ENCODE data around the gene NR2C2. TPM values are rescaled to one million over a fixed set of nuclear protein-coding genes. Genes with fewer than 3 reads are reported as not detected.

NR2C2 gene
- total RNA-seq, 1 experiment from 2014 or later, result 38.5 TPM

- H3K27ac ChIP-seq (ENCODE audit: insufficient read length, low read depth, low read length), result no peak overlapping the region
- no peaks in the 10 kb centered on the region for H3K79me1 ChIP-seq (ENCODE audit: insufficient read depth, low read depth, low read length, poor library complexity, severe bottlenecking)
- H3K9me3 Mint-ChIP-seq, result no peaks in the 10 kb centered on the region
- no peak overlapping the region for H4K8ac ChIP-seq (replicated peaks; ENCODE audit: insufficient read length, low read depth, low read length)
- no CpG with 5 or more reads among the region's 1 CpG for WGBS (ENCODE audit: extremely low coverage, insufficient read length, low lambda C conversion rate)
- no peaks in the 10 kb centered on the region for H3K9me3 ChIP-seq (ENCODE audit: control insufficient read depth, low read depth, low read length)
- no peak overlapping the region for H3K23ac ChIP-seq (ENCODE audit: insufficient read length, low read depth, low read length)
- H4K20me1 ChIP-seq (ENCODE audit: control insufficient read depth, insufficient read depth, insufficient read length), result peaks cover 2% of the 10 kb centered on the region
- no peaks in the 10 kb centered on the region for H3K23me2 ChIP-seq (ENCODE audit: insufficient read length, low read depth, low read length, poor library complexity, severe bottlenecking)
- H3K14ac ChIP-seq (ENCODE audit: insufficient read depth, low read length), result no peak overlapping the region
- no peak overlapping the region for H3K4me3 Mint-ChIP-seq
- H3K4me1 Mint-ChIP-seq, result no peaks in the 10 kb centered on the region
- no peak overlapping the region for H2BK120ac ChIP-seq (ENCODE audit: low read depth, low read length, poor library complexity, severe bottlenecking)
- no peaks in the 10 kb centered on the region for H3K4me1 ChIP-seq (ENCODE audit: insufficient read depth, low read length)
- no peak overlapping the region for H2AFZ ChIP-seq (ENCODE audit: low read length)
- no peak overlapping the region for H2AK5ac ChIP-seq (ENCODE audit: insufficient read length, low read length)
- H3K27me3 Mint-ChIP-seq (ENCODE audit: low read depth), result no peaks in the 10 kb centered on the region
- no peak overlapping the region; a peak in 1 of 7 replicates for H3K27ac Mint-ChIP-seq
- H4K5ac ChIP-seq (ENCODE audit: insufficient read length, low read depth, low read length), result no peak overlapping the region
- no peak overlapping the region for H3K18ac ChIP-seq (ENCODE audit: insufficient read length, low read depth, low read length)
- H3K56ac ChIP-seq (ENCODE audit: insufficient read length, low read depth, low read length), result no peak overlapping the region
- no peak overlapping the region for H3K4me2 ChIP-seq (ENCODE audit: insufficient read depth, insufficient read length, low read length)
- peaks cover 44 to 94% (median 83%) of the 10 kb centered on the region in 3 experiments; a peak in 6 of 7 replicates for H3K36me3 Mint-ChIP-seq (ENCODE audit: insufficient read depth in 1 of 3, low read depth in 3 of 3)
- H2BK12ac ChIP-seq (ENCODE audit: insufficient read length, low read depth, low read length), result no peak overlapping the region
- H2BK5ac ChIP-seq (ENCODE audit: insufficient read length, low read length), result no peak overlapping the region
- no peak for TF ChIP-seq CTCF (conservative IDR thresholded peaks at IDR 0.05)
- no peaks in the 10 kb centered on the region; the same call in 1 of the 2 replicates for H3K79me2 ChIP-seq (ENCODE audit: insufficient read depth, low read length)
- H2BK15ac ChIP-seq (ENCODE audit: low read depth, low read length), result no peak overlapping the region
- DNase-seq, result no peak
- H3K4ac ChIP-seq (ENCODE audit: low read depth, low read length), result no peak overlapping the region
- H3K9ac ChIP-seq (ENCODE audit: extremely low read depth, insufficient read length, low read length), result no peak overlapping the region
- H2BK20ac ChIP-seq (ENCODE audit: low read depth, low read length, poor library complexity, severe bottlenecking), result no peak overlapping the region
- H3T11ph ChIP-seq (ENCODE audit: low read length), result no peak overlapping the region
- no peak overlapping the region for H4K91ac ChIP-seq (ENCODE audit: insufficient read length, low read depth, low read length)
- no peaks in the 10 kb centered on the region for H3K27me3 ChIP-seq (ENCODE audit: insufficient read depth, low read length)
Measured at GRCh38 chr3:15045667-15046066, 98.3 kb downstream of the NR2C2 start.

Data from H9 (cell line).